Endothelial cell of umbilical vein (primary cell): Measurements from ENCODE around the gene GGT6. TPM values are rescaled to one million over a fixed set of nuclear protein-coding genes. Genes with fewer than 3 reads are reported as not detected.

Experiments used
- BruUV-seq: library from RNA; stranded (reverse); fragments of 400-500 nt; replicated peaks from 2 replicates; lab custom pipeline; 2021; lab: Mats Ljungman, UMichigan
- CTCF ChIA-PET: fragments of 300-600, 350-600 bp; sonication (Branson Sonifier 250); formaldehyde crosslinking; loops from one replicate; lab custom pipeline; 2021; ENCODE audit warnings: antibody characterized with exemption, inconsistent platforms; lab: Charles Lee
- POLR2A ChIA-PET: fragments of 300-600, 350-600 bp; sonication (Branson Sonifier 250); formaldehyde crosslinking; loops from one replicate; lab custom pipeline; 2021; ENCODE audit warnings: antibody characterized with exemption, inconsistent platforms; lab: Charles Lee
- DNase-seq: peaks from one replicate; pipeline ENCODE4 v3.0.0-alpha.2; 2011; ENCODE audit warnings: low read depth, low spot score
- FAIRE-seq: peaks from 2 replicates; lab custom pipeline; 2011; peaks lifted over from hg19 to GRCh38; lab: Jason Lieb, UNC
- H2AFZ ChIP-seq: 2 replicates; pipeline ENCODE4 v1.6.0; 2012; ENCODE audit warnings: low read depth, low read length, control low read depth, inconsistent platforms
- H3K27ac ChIP-seq: 2 replicates; pipeline ENCODE4 v1.5.1; 2011; ENCODE audit warnings: low read depth, mild to moderate bottlenecking, control low read depth, low read length, moderate library complexity; ENCODE audit not compliant: insufficient read depth
- H3K27me3 ChIP-seq, 2 experiments: 2 replicates each; pipeline versions ENCODE4 v1.6.0 to v1.6.1; 2011; ENCODE audit warnings: low read length in 2 of 2, mixed read lengths in 1 of 2; ENCODE audit not compliant: control insufficient read depth in 2 of 2, insufficient read depth in 2 of 2
- H3K36me3 ChIP-seq, 2 experiments: 2 replicates in 1 of 2; 3 replicates in 1 of 2; pipeline ENCODE4 v1.5.1; 2011; ENCODE audit warnings: low read length in 2 of 2, mild to moderate bottlenecking in 1 of 2, moderate library complexity in 1 of 2; ENCODE audit not compliant: control insufficient read depth in 2 of 2, insufficient read depth in 2 of 2; ENCODE audit errors: extremely low read depth in 1 of 2
- H3K4me1 ChIP-seq: 3 replicates; pipeline ENCODE4 v1.5.1; 2011; ENCODE audit warnings: mild to moderate bottlenecking, low read length; ENCODE audit not compliant: control insufficient read depth, insufficient read depth; ENCODE audit errors: extremely low read depth
- H3K4me2 ChIP-seq: 2 replicates; pipeline ENCODE4 v1.6.1; 2011; ENCODE audit warnings: low read length, control low read depth, mixed read lengths; ENCODE audit not compliant: insufficient read depth
- H3K4me3 ChIP-seq, 3 experiments: fragments of 200-600 bp in 1 of 3; sonication (generic), shearing (Covaris generic) in 1 of 3; replicated peaks in 1 of 3; 2 replicates each; pipeline ENCODE4 v1.5.1; 2011 to 2016; ENCODE audit warnings: control low read depth in 3 of 3, low read length in 3 of 3, mild to moderate bottlenecking in 2 of 3, inconsistent platforms in 1 of 3, low read depth in 1 of 3, moderate library complexity in 1 of 3; ENCODE audit not compliant: insufficient read depth in 1 of 3
- H3K79me2 ChIP-seq: 2 replicates; pipeline ENCODE4 v1.6.0; 2012; ENCODE audit warnings: low read length, inconsistent platforms; ENCODE audit not compliant: control insufficient read depth, insufficient read depth
- H3K9ac ChIP-seq: replicated peaks from 2 replicates; pipeline ENCODE3; 2011; ENCODE audit warnings: low read length, control low read depth; ENCODE audit not compliant: insufficient read depth; ENCODE audit errors: extremely low read depth
- H3K9me1 ChIP-seq: replicated peaks from 3 replicates; pipeline ENCODE4 v1.6.0; 2011; ENCODE audit warnings: mild to moderate bottlenecking, low read length; ENCODE audit not compliant: control insufficient read depth, insufficient read depth; ENCODE audit errors: extremely low read depth
- H3K9me3 ChIP-seq: replicated peaks from 2 replicates; pipeline ENCODE4 v1.5.1; 2012; ENCODE audit warnings: low read length, inconsistent platforms; ENCODE audit not compliant: control insufficient read depth, insufficient read depth
- H4K20me1 ChIP-seq: replicated peaks from 2 replicates; pipeline ENCODE3; 2011; ENCODE audit warnings: mild to moderate bottlenecking, low read length; ENCODE audit not compliant: control insufficient read depth, insufficient read depth; ENCODE audit errors: extremely low read depth
- CTCF ChIP-seq, 2 donors: IDR thresholded peaks; 1 replicate in 1 of 2; 2 replicates in 1 of 2; pipeline ENCODE4 v1.5.1; 2011; ENCODE audit warnings: low read length in 2 of 2, mild to moderate bottlenecking in 2 of 2, moderate library complexity in 2 of 2, control low read depth in 1 of 2, inconsistent platforms in 1 of 2, low read depth in 1 of 2; ENCODE audit not compliant: insufficient read depth in 1 of 2; ENCODE audit errors: extremely low read depth in 1 of 2
- EZH2 ChIP-seq: IDR thresholded peaks from 2 replicates; pipeline ENCODE4 v1.6.1; 2012; ENCODE audit warnings: borderline replicate concordance, low read depth, mild to moderate bottlenecking, moderate library complexity, low read length, inconsistent platforms; ENCODE audit not compliant: severe bottlenecking
- FOS ChIP-seq: IDR thresholded peaks from 2 replicates; pipeline ENCODE4 v1.6.1; 2011; ENCODE audit warnings: mild to moderate bottlenecking, low read length, moderate library complexity, borderline replicate concordance; ENCODE audit not compliant: insufficient read depth
- GATA2 ChIP-seq: IDR thresholded peaks from 2 replicates; pipeline ENCODE4 v1.7.0; 2011; ENCODE audit warnings: low read depth, mild to moderate bottlenecking, moderate library complexity, mixed read lengths, low read length; ENCODE audit not compliant: insufficient read length, insufficient read depth
- JUN ChIP-seq: IDR thresholded peaks from 2 replicates; pipeline ENCODE4 v1.6.1; 2011; ENCODE audit warnings: borderline replicate concordance, low read depth; ENCODE audit not compliant: insufficient read length, insufficient read depth
- MAX ChIP-seq: IDR thresholded peaks from 2 replicates; pipeline ENCODE4 v1.6.1; 2011; ENCODE audit not compliant: insufficient read depth, insufficient read length
- MYC ChIP-seq: IDR thresholded peaks from one replicate; pipeline ENCODE4 v1.6.1; 2011; ENCODE audit warnings: mild to moderate bottlenecking, low read depth, low read length
- POLR2A ChIP-seq: IDR thresholded peaks from 2 replicates; pipeline ENCODE4 v1.6.1; 2012; ENCODE audit warnings: low read depth, mild to moderate bottlenecking, control low read depth, low read length
- POLR2AphosphoS5 ChIP-seq: IDR thresholded peaks from 2 replicates; pipeline ENCODE4 v1.6.1; 2012; ENCODE audit warnings: low read depth, mild to moderate bottlenecking, control low read depth, low read length, moderate library complexity; ENCODE audit not compliant: insufficient read depth
- dilution Hi-C: fragments of 300-500 bp; cut with MboI; formaldehyde crosslinking; loops from one replicate; pipeline ENCODE4 v1.15.0; 2019; ENCODE audit warnings: low sequenced_read_pairs; ENCODE audit not compliant: extremely low pct_ligation_motif_present
- intact Hi-C: fragments of 100-400 bp; cut with micrococcal nuclease; formaldehyde crosslinking; loops from one replicate; pipeline ENCODE4 v1.10.0; 2022
- polyA plus RNA-seq, 4 experiments: library from polyadenylated mRNA; depleted of rRNA in 3 of 4; stranded (reverse) in 3 of 4; unstranded in 1 of 4; fragments of >200 nt; gene quantifications; 2 replicates each; pipeline versions ENCODE4 v1.2.1 to v1.2.3, GENCODE V29; 2011 to 2012; ENCODE audit warnings: missing spikeins in 1 of 4
- total RNA-seq: library from RNA; stranded (reverse); gene quantifications from 2 replicates; pipeline ENCODE4 v1.2.3, GENCODE V29; 2021

The GGT6 gene
- total and polyA plus RNA-seq, 2 donors (not counting 3 experiments of a cell fraction or from before 2014, with no cell fraction given) = not detected

- DNase-seq = no peak
- Histone ChIP-seq H3K4me2 (no peak overlapping the region), H3K36me3 (peaks cover 0 to 16% of the 10 kb centered on the region in 2 experiments), H3K9me1 (no peaks in the 10 kb centered on the region), H3K4me1 (peaks cover 36% of the 10 kb centered on the region), H3K9ac (no peak overlapping the region), H3K27me3 (no peaks in the 10 kb centered on the region), H3K4me3 (no peak overlapping the region), H3K79me2 (no peaks in the 10 kb centered on the region), H4K20me1 (no peaks in the 10 kb centered on the region), H3K9me3 (no peaks in the 10 kb centered on the region), H3K27ac (no peak overlapping the region), H2AFZ (no peak overlapping the region)
- FAIRE-seq = no peak
- CTCF ChIA-PET = interaction anchor here (0.6 to 1.2 kb wide), 3 partner anchors 9 to 106 kb away, joined by 3 to 4 read pairs (median 3); no protein-coding TSS in a partner anchor
- intact Hi-C loops = no loop called here
- POLR2A ChIA-PET = no interaction called here
- BruUV-seq = no TSS peak
- dilution Hi-C loops = no loop called here
- no peak for TF ChIP-seq GATA2
Observed at GRCh38 chr17:4527134-4527533, 33.2 kb downstream of the GGT6 start.

DNA sequence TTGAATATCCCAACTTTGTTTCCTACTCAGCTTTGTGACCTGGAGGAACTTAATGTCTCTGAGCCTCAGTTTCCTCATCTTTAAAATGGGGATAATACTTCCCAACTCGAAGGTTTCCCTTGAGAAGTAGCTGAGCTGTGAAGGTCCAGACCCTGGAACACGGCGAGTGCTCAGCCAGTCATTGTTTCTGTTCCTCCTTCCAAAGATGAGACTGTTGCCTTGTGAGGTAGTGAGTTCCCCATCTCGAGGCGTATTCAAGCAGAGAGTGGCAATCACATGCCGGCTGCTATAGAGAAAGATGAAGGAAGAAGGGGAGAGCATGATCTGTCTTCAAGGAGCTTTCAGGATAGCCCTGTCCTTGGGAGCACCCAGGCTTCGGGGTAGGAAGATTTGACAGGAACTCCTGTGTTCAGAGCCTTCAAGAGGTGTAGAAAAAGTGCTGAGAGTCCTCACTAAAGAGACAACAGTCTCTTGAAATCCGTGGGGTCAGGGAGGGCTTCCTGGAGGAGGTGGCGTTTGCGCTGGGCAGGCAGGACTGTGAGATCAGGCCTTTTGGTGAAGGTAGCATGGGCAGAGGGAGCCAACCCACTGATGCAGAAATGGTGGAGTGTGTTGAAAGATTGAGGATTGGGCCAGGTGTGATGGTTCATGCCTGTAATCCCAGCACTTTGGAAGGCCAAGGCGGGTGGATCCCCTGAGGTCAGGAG lies 34.5 kb downstream of the GGT6 start:
- no peaks in the 10 kb centered on the region for H4K20me1 ChIP-seq
- ChIA-PET POLR2A (interaction anchor here (0.7 kb wide), 1 partner anchor 22 kb away, joined by 3 read pairs; no protein-coding TSS in a partner anchor), CTCF (interaction anchor here (1.2 to 1.4 kb wide), 3 partner anchors 9 to 23 kb away, joined by 3 to 4 read pairs (median 3); no protein-coding TSS in a partner anchor)
- no peak overlapping the region for H3K27ac ChIP-seq
- peaks cover 27% of the 10 kb centered on the region for H3K4me1 ChIP-seq
- no peaks in the 10 kb centered on the region for H3K27me3 ChIP-seq
- no peak overlapping the region for H3K4me2 ChIP-seq
- intact Hi-C loops = no loop called here
- FAIRE-seq = no peak
- H3K9me3 ChIP-seq = no peaks in the 10 kb centered on the region
- BruUV-seq = no TSS peak
- no peak for DNase-seq
- H3K79me2 ChIP-seq = no peaks in the 10 kb centered on the region
- no peak overlapping the region for H2AFZ ChIP-seq
- H3K4me3 ChIP-seq = no peak overlapping the region
- H3K36me3 ChIP-seq = peaks cover 0 to 16% of the 10 kb centered on the region in 2 experiments
- H3K9ac ChIP-seq = no peak overlapping the region
- no peaks in the 10 kb centered on the region for H3K9me1 ChIP-seq
- TF ChIP-seq MYC (no peak), JUN (no peak), POLR2AphosphoS5 (no peak), GATA2 (no peak), MAX (no peak), CTCF (IDR thresholded peaks at IDR 0.05; ENCODE audit: extremely low read depth in 1 of 2, insufficient read depth in 1 of 2, low read depth in 1 of 2, low read length in 2 of 2) (no peak), FOS (no peak), EZH2 (no peak), POLR2A (no peak)
- dilution Hi-C loops = no loop called here
